CD4-positive, alpha-beta T cell treated with Interleukin-15 for 1 hour (primary cell): Measurements from ENCODE around the gene ATP2A2.
A peak's percentile ranks its signal among the peaks of the same experiment; 100 is the strongest.
"Not testable (repeated sequence)": the region's sequence is repeated elsewhere in the genome, so short reads cannot be mapped to it uniquely, and the experiment has no call there.

Source experiments
- DNase-seq: peaks from one replicate; pipeline ENCODE4 v3.0.0-alpha.2; 2020

ATP2A2 gene

DNA sequence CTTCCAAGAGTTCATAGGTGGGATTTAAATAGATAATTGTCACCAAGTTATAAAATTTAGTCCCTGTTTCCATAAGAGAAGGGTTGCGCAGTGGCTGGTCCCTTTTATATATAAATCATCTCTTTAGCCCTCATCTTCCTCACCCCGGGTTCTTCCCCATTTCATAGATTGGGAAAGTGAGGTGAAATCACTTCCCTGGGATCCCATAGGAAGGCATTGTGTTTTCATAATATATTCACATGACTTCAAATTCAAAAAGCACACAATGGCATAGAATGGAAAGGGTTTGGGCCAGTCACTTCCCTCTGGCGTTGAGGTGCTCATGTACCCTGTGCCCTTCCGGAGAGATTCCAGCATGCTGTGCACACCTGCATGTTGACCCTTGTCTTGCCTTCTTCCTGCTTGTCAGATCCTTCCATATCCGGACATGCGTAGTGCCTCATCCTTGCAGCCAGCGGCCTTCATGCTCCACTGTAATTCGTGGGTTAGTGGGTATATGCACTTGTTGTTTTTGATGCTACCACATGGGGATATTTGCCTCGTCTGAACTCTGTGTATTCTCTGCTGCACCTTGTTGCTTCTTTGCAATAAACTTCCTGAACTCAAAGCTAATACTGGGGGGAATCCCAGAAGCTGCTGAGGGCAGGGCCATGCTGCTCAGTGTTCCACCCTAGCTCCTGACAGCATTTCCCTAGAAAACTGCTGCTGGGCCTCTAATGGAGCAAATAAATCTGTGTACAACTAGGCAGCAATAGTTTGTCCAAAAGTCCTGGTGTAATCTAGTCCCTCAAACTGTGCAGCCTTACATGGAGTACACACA, 62.9 kb downstream of the ATP2A2 start:
- DNase-seq = no peak

DNA sequence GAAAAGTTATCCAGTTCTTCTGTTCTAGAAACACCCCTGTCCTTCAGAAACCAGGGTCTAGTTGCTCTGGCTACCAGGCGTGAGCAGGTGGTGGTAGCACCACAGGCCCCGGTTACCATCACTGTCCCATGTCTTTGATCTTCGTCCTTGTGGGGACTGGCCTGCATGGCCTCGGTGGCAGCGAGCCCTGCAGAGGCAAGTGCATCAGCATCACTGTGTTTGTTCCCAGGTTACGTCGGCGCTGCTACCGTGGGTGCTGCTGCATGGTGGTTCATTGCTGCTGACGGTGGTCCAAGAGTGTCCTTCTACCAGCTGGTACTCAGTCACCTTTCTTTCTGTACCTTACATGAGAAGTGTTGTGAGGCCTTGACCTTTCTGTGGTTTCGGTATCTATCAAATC, 63.6 kb downstream of the ATP2A2 start:
- no peak for DNase-seq

DNA sequence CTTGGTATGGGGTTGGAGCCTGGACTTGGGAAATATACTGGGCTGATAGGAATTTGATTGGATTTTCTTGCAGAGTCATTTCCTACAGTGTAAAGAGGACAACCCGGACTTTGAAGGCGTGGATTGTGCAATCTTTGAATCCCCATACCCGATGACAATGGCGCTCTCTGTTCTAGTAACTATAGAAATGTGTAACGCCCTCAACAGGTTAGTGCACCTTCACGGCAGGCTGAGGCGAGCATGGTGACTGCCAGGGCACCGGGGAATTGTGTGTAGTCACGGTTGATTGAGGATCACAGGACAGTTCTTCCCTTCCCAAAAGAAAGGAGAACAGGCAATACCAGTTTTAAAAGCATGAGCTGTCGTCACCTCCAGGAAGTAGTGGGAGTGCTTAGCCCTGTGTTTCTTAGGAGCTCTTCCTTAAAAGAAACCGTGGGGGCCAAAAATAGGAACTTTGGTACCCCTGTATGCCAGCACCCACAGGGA, 64.2 kb downstream of the ATP2A2 start:
- DNase-seq = no peak

DNA sequence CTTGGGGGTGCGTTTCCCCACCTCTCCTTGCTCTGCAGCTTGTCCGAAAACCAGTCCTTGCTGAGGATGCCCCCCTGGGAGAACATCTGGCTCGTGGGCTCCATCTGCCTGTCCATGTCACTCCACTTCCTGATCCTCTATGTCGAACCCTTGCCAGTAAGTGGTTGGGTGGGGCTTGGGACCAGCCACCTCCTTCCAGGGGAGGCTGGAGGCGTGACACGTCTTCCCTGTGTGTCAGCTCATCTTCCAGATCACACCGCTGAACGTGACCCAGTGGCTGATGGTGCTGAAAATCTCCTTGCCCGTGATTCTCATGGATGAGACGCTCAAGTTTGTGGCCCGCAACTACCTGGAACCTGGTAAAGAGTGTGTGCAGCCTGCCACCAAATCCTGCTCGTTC, 64.9 kb downstream of the ATP2A2 start:
- DNase-seq = no peak

GRCh38 chr12:110347767-110348166, 66.7 kb downstream of the ATP2A2 start:
- DNase-seq = no peak

- DNase-seq = no peak
These were observed 67.5 kb downstream of the ATP2A2 start for GRCh38 chr12:110348431-110349059.

DNA sequence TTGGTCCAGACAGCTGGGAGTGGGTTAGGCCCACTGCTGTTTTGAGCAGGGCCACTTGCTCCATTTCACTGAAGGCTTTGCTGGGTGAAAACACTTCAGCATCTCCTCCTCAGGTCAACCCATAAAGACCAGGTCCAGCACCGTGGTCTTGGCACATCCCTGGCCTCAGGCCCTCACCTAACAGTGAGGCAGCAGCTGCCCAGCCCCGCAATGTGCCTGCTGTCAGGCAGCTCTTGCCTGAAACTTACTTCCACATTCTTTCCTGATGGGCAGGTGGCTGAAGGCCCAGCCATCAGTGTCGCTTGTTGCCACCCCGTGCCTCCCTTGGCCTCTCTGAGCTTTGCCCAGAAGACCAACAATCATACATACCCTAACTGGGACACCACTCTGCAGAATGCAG, 68.0 kb downstream of the ATP2A2 start:
- no peak for DNase-seq

DNA sequence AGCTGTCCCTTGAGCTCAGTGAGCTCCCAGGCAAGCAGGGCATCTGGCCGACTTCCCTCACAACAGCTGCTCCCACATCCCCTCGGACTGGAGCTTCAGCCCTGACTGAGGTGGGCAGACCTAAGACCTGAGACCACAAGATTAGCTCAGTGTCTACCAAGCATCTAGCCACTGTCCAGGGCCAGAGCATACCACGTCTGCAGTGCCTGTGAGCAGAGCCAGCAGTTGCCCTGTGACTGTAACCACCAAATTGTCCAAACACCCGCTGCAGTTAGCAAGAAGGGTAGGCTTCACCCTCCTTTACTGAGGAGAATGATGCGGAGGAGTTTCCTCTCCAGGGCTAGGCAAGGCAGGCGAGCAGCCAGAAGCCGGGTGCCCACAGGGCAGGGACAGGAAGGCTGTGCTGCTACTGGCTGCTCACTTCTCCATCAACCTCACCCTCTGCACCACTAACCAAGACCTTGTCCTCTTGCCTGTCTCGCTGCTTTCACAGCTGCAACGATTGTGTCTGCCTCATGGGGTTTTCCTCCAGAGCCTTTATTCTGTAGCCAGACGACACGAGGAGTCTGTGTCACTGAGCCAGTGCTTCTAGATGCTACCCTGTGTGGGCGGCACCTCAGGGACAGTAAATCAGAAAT, 68.6 kb downstream of the ATP2A2 start:
- peak; percentile 31 for DNase-seq

DNA sequence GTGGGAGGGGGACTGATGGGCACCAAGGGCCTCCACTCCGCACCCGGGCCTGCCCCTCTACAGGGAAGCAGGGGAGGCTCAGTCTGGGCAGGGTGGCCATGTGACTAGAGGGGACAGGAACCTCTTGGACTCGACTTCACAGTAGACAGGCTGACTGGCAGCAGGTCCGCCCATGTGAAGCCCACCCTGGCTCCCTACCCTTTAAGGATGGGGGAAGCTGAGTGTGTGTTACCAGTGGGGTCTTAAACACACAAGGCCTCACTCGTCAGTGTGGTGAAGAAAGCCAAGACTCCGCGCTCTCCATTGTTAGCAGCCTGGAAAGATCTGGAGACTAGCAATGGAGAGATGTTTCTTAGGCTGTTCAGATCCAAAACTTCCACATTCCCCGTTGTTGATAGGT, 70.1 kb downstream of the ATP2A2 start:
- no peak for DNase-seq

DNA sequence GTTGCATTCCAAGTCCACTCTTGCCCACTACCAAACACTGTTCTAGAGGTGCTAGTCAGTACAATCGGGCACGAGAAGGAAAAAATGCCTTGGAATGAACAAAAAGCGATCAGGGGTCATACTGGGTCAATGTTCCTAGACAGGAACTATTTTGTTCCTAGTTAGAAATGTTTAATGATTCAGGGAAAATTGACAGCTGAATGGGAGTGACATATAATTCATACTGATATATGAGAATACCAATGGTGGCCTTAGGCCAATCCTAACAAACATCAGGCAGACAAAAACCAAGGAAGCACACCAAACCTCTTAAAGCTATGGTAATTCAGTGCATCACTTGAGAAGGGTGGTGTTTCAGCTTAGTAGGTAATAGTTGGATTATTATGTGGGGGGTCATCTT, 71.4 kb downstream of the ATP2A2 start:
- no peak for DNase-seq

GRCh38 chr12:110353211-110353965, 72.3 kb downstream of the ATP2A2 start:
- no peak for DNase-seq

- DNase-seq = no peak
These were observed 73.2 kb downstream of the ATP2A2 start for GRCh38 chr12:110354172-110354780.

- DNase-seq = no peak
These were observed 74.0 kb downstream of the ATP2A2 start for GRCh38 chr12:110355073-110355472.

- not testable (repeated sequence) for DNase-seq
These were observed 77.5 kb downstream of the ATP2A2 start for GRCh38 chr12:110358384-110359097.

GRCh38 chr12:110361216-110361615, 80.2 kb downstream of the ATP2A2 start:
- DNase-seq = no peak

DNA sequence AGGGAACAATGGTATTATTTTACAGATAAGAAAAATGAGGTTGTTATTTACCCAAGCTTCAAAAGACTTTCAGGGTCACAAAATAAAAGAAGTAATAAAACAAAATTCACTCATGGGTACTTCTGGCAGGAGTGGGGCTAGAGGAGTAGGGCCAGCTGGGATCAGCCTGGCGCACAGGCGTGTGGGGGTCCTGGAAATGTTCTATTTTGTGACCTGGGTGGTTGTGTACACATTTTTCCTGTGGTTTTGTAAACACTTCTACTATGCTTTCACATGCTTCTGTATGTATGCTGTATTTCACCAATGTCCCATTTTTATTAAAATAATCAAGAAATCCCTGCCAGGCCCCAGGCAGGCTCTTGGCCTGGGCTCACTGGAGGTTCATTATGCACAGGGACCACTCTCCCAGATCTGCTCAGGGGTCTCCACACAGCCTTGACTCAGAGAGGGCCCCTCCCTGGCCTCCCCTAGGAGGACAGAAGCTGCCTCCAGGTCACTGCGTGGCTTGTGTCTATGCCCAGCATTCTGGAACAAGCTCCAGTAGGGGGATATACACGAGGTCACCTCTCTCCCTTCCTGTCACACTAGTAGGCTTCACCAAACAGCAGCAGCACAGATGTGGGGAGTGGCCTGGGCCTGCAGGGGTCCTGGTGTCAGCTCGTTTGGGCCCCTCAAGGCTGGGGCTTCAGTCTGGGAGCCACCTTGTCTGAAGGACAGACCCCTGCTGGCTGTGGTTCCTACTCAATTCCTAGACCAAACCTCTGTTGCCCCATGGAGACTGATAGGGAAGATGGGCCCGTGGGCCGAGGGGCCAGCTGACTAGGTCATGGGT, 84.7 kb downstream of the ATP2A2 start:
- no peak for DNase-seq

- DNase-seq = no peak
These were observed 85.5 kb downstream of the ATP2A2 start for GRCh38 chr12:110366321-110367142.

GRCh38 chr12:110367181-110367864, 86.3 kb downstream of the ATP2A2 start:
- no peak for DNase-seq

- no peak for DNase-seq
These were observed 88.9 kb downstream of the ATP2A2 start for GRCh38 chr12:110369992-110370391.
